Colonic mucosa (tissue), 4 donors: ENCODE data around the gene SKAP2. TPM values are rescaled to one million over a fixed set of nuclear protein-coding genes. Genes with fewer than 3 reads are reported as not detected.

Experiments
- DNase-seq: peaks from one replicate; pipeline ENCODE4 v3.0.0-alpha.2; 2020
- H3K27ac ChIP-seq: fragments of 200-600 bp; one replicate; pipeline ENCODE4 v1.8.0; 2021
- H3K27me3 ChIP-seq: fragments of 200-600 bp; one replicate; pipeline ENCODE4 v1.8.0; 2021
- H3K36me3 ChIP-seq: fragments of 200-600 bp; one replicate; pipeline ENCODE4 v1.8.0; 2021
- H3K4me1 ChIP-seq: fragments of 200-600 bp; one replicate; pipeline ENCODE4 v1.8.0; 2021; ENCODE audit warnings: mild to moderate bottlenecking
- H3K4me3 ChIP-seq: fragments of 200-600 bp; one replicate; pipeline ENCODE4 v1.8.0; 2021
- H3K9ac ChIP-seq, 2 donors: one replicate each; pipeline ENCODE4 v1.7.0; 2013; ENCODE audit warnings: control low read depth in 2 of 2, low read depth in 2 of 2, low read length in 2 of 2
- H3K9me3 ChIP-seq: fragments of 200-600 bp; one replicate; pipeline ENCODE4 v1.8.0; 2021
- intact Hi-C: fragments of 100-400 bp; cut with DNase I; formaldehyde crosslinking; loops from one replicate; pipeline ENCODE4 v1.14.1; 2022
- total RNA-seq, 2 donors: library from RNA; stranded (reverse); fragmentation: NEBNext Ultra II Directional in 1 of 2; extraction: Animal tissue kit (Norgen Biotek cat#: 25700) in 1 of 2; gene quantifications; one replicate each; pipeline ENCODE4 v1.2.1, GENCODE V29; 2021
- TF ChIP-seq, protein P1 (sequence below): fragments of 200-600 bp; IDR thresholded peaks from one replicate; pipeline ENCODE4 v1.8.0; 2022; ENCODE audit warnings: antibody characterized with exemption, mild to moderate bottlenecking
- donor health status: healthy.
- donor health status: DM: no; HTN: no; CAD: no.
- donor health status: DM: no; HTN: no; CAD: no.

Gene SKAP2
- total RNA-seq, 2 donors from 2014 or later = 41.6 to 46.9 TPM

DNA sequence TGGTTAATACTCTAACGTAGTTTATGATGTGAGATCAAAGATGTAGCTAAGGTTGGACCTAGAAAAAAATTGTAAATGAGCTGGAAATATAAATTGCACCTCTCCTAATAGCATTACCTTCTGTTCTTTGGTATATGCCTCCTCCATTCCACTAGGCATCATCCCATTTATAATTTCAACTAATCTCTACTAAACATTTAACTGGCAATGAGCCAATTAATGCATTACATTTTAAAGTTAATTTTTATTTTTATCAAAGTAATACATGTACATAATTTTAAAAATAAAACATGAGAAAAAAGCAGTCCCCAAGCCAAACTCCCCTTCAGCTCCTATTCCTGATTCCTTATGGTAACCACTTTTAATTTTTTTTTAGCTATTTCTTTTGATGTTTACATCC, 35.1 kb upstream of the SKAP2 start:
- TF ChIP-seq, protein P1, sequence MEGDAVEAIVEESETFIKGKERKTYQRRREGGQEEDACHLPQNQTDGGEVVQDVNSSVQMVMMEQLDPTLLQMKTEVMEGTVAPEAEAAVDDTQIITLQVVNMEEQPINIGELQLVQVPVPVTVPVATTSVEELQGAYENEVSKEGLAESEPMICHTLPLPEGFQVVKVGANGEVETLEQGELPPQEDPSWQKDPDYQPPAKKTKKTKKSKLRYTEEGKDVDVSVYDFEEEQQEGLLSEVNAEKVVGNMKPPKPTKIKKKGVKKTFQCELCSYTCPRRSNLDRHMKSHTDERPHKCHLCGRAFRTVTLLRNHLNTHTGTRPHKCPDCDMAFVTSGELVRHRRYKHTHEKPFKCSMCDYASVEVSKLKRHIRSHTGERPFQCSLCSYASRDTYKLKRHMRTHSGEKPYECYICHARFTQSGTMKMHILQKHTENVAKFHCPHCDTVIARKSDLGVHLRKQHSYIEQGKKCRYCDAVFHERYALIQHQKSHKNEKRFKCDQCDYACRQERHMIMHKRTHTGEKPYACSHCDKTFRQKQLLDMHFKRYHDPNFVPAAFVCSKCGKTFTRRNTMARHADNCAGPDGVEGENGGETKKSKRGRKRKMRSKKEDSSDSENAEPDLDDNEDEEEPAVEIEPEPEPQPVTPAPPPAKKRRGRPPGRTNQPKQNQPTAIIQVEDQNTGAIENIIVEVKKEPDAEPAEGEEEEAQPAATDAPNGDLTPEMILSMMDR = no peak
- Histone ChIP-seq H3K4me3 (no peak overlapping the region), H3K9me3 (no peaks in the 10 kb centered on the region), H3K27ac (no peak overlapping the region), H3K4me1 (no peaks in the 10 kb centered on the region), H3K36me3 (no peaks in the 10 kb centered on the region), H3K27me3 (no peaks in the 10 kb centered on the region), H3K9ac (no peak overlapping the region)
- no peak for DNase-seq
- intact Hi-C loops = no loop called here

DNA sequence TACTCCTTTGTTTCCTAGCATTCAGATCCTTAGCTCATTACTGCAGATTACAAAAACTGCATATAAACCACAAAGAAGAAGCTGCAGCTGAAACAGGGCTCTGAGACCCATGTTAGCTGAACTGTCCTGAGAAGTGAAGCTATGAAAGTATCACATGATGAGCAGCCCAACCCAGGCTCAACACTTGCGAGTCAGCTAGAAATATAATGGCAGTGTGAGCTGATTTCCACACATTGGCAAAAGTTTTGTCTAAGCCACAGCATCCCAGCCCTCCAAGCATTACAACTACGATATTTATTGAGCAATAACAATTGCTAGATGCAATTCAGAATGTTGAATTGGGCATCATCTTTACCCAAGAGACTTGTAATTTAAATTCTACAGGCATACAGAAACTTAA, 34.5 kb upstream of the SKAP2 start:
- DNase-seq = no peak
- TF ChIP-seq, protein P1 = no peak
- no peaks in the 10 kb centered on the region for H3K4me1 ChIP-seq
- H3K9ac ChIP-seq = no peak overlapping the region
- intact Hi-C loops = no loop called here
- H3K4me3 ChIP-seq = no peak overlapping the region
- no peaks in the 10 kb centered on the region for H3K9me3 ChIP-seq
- no peaks in the 10 kb centered on the region for H3K36me3 ChIP-seq
- H3K27me3 ChIP-seq = no peaks in the 10 kb centered on the region
- H3K27ac ChIP-seq = no peak overlapping the region

DNA sequence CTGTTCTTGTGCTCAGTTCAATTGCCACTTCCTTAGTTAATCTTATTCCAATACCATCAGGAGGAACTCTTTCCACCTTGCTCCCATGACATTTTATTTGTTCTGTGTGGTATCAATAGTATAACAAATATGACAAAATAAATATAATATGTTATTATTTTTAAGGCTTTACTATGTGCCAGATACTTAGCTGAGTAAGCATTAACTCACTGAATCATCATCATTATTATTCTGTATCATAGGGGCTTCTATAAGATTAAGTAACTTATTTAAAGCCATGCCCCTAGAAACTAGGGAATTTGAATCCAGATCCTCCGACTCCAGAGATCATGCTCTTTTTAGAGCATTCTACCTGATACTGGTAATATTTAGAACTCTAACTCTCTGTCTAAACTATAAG, 33.5 kb upstream of the SKAP2 start:
- H3K36me3 ChIP-seq = no peaks in the 10 kb centered on the region
- H3K27me3 ChIP-seq = no peaks in the 10 kb centered on the region
- intact Hi-C loops = no loop called here
- TF ChIP-seq, protein P1 = no peak
- no peak overlapping the region for H3K9ac ChIP-seq
- no peak overlapping the region for H3K4me3 ChIP-seq
- H3K9me3 ChIP-seq = no peaks in the 10 kb centered on the region
- no peaks in the 10 kb centered on the region for H3K4me1 ChIP-seq
- no peak overlapping the region for H3K27ac ChIP-seq
- DNase-seq = no peak

DNA sequence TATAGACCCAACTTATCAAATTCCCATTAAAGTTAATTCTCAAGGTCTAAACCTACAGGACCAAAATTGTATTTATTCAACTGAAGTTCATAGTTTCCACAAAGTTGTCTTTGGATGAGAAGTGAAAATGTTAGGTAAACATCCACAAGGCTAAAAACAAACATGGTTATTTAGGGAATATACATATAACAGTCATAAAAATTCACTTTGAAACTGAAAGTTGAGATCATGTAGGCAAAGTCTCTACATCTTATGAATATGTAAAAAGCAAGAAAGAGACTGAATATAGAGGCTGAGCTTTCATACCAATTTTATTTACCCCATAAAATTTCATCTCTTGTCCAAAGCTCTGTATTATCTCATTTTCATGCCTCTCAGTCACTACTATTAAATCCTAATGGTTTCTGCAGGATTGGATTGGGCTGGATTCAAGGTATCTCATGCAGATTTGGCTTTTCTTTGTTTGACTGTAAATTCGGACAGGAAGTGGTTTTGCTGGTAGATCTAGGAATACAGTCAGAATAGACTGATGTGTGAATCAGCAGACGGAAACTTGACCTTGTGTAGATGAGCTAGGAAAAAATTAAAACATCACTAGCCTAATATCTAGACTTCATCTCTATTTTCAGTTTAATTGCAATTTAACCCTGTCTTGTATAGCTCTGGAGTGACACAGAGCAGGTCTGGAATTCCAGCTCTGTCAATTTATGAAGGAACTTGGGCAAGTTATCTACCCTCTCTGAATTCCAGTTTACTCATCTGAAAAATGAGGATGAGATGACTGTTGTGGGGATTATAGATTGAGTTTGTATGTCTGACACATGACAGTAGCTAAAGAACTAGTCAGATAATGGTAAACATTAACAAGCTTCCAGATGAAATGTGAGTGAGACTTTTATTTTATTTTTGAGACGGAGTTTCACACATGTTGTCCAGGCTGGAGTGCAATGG, 27.3 kb upstream of the SKAP2 start:
- Histone ChIP-seq H3K27ac (no peak overlapping the region), H3K4me1 (no peaks in the 10 kb centered on the region), H3K9me3 (no peaks in the 10 kb centered on the region), H3K9ac (no peak overlapping the region), H3K4me3 (no peak overlapping the region), H3K36me3 (no peaks in the 10 kb centered on the region), H3K27me3 (no peaks in the 10 kb centered on the region)
- no peak for DNase-seq
- intact Hi-C loops = no loop called here
- TF ChIP-seq, protein P1 = no peak

DNA sequence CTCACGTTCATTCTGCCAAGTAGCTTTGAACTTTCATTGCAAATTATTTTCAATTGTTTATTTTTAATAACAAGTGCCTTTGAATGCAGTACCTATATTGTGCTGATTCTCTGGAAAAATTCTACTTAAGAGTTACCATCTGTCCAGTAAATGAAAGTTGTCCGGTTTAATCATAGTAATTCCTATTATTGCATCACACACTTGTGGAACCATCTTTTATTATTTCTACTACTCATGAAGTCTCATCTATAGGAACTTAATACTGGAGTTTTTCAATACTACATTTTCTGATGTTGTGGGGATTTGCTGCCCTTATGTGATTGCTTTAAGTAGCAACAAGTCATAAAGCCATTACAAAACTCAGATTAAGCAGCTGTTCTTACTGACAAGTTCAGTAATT, 16.5 kb upstream of the SKAP2 start:
- Histone ChIP-seq H3K9ac (no peak overlapping the region), H3K27me3 (no peaks in the 10 kb centered on the region), H3K4me3 (no peak overlapping the region), H3K4me1 (no peaks in the 10 kb centered on the region), H3K9me3 (no peaks in the 10 kb centered on the region), H3K27ac (no peak overlapping the region), H3K36me3 (no peaks in the 10 kb centered on the region)
- TF ChIP-seq, protein P1 = no peak
- intact Hi-C loops = no loop called here
- DNase-seq = no peak
